ENCODE data around the gene RPS21. TPM values are rescaled to one million over a fixed set of nuclear protein-coding genes. Genes with fewer than 3 reads are reported as not detected.

Gene RPS21
- total and polyA plus RNA-seq, 4 donors = 278 to 1,588 (median 439) TPM

DNA sequence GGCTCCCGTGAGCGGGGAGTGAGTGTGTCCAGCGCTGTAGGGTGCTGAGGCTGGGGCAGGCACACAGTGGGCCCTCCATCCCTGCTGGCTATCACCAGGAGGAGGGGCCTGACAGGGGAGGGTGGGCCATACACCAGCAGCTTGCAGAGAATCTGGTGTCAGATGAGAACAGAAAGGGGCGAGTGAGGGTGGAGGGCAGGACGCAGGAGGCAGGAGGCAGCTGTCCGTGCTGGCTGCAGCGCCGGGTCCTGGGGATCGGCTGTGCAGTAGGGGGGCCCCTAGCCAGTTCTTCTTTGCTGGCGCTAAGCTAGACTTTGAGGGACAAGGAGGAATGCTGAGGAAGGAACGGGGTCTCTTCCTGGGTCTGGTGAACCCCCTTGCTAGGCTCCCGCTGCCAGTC is 21.7 kb downstream of the RPS21 start (continued):
- TF ChIP-seq, protein P1, sequence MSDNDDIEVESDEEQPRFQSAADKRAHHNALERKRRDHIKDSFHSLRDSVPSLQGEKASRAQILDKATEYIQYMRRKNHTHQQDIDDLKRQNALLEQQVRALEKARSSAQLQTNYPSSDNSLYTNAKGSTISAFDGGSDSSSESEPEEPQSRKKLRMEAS (IDR thresholded peaks at IDR 0.05) = no peak
- TF ChIP-seq ATF3 (IDR thresholded peaks at IDR 0.05) = no peak

GRCh38 chr20:62409086-62409853 is 22.4 kb downstream of the RPS21 start:
- H3K27ac ChIP-seq (ENCODE audit: low read depth in 1 of 2, low read length in 2 of 2) = no peak overlapping the region
- H3K36me3 ChIP-seq (ENCODE audit: control insufficient read depth in 4 of 4, insufficient read depth in 3 of 4, low read depth in 1 of 4, low read length in 3 of 4) = no peaks in the 10 kb centered on the region
- TF ChIP-seq, protein P2, sequence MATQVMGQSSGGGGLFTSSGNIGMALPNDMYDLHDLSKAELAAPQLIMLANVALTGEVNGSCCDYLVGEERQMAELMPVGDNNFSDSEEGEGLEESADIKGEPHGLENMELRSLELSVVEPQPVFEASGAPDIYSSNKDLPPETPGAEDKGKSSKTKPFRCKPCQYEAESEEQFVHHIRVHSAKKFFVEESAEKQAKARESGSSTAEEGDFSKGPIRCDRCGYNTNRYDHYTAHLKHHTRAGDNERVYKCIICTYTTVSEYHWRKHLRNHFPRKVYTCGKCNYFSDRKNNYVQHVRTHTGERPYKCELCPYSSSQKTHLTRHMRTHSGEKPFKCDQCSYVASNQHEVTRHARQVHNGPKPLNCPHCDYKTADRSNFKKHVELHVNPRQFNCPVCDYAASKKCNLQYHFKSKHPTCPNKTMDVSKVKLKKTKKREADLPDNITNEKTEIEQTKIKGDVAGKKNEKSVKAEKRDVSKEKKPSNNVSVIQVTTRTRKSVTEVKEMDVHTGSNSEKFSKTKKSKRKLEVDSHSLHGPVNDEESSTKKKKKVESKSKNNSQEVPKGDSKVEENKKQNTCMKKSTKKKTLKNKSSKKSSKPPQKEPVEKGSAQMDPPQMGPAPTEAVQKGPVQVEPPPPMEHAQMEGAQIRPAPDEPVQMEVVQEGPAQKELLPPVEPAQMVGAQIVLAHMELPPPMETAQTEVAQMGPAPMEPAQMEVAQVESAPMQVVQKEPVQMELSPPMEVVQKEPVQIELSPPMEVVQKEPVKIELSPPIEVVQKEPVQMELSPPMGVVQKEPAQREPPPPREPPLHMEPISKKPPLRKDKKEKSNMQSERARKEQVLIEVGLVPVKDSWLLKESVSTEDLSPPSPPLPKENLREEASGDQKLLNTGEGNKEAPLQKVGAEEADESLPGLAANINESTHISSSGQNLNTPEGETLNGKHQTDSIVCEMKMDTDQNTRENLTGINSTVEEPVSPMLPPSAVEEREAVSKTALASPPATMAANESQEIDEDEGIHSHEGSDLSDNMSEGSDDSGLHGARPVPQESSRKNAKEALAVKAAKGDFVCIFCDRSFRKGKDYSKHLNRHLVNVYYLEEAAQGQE (IDR thresholded peaks at IDR 0.05) = no peak
- TF ChIP-seq ATF3 (IDR thresholded peaks at IDR 0.05) (no peak), HNF4G (IDR thresholded peaks at IDR 0.05) (no peak)
- TF ChIP-seq, protein P1 (IDR thresholded peaks at IDR 0.05) = no peak
- WGBS = 90% methylated on average over 12 of the region's 12 CpGs
- no peaks in the 10 kb centered on the region for H3K9me3 ChIP-seq (ENCODE audit: control insufficient read depth in 4 of 4, low read length in 3 of 4)
- no peak overlapping the region for H3K9ac ChIP-seq (ENCODE audit: low read depth in 1 of 2, low read length in 2 of 2)
- no peak for DNase-seq (ENCODE audit: low spot score)
- no peak overlapping the region for H3K4me3 ChIP-seq (ENCODE audit: low read depth in 1 of 3, low read length in 3 of 3)
- H3K4me1 ChIP-seq (ENCODE audit: control insufficient read depth in 4 of 4, insufficient read depth in 4 of 4, low read length in 3 of 4) = peaks cover 13 to 33% (median 20%) of the 10 kb centered on the region in 4 donors
- H3K27me3 ChIP-seq (ENCODE audit: control insufficient read depth in 4 of 4, insufficient read depth in 4 of 4, low read length in 3 of 4) = no peaks in the 10 kb centered on the region

DNA sequence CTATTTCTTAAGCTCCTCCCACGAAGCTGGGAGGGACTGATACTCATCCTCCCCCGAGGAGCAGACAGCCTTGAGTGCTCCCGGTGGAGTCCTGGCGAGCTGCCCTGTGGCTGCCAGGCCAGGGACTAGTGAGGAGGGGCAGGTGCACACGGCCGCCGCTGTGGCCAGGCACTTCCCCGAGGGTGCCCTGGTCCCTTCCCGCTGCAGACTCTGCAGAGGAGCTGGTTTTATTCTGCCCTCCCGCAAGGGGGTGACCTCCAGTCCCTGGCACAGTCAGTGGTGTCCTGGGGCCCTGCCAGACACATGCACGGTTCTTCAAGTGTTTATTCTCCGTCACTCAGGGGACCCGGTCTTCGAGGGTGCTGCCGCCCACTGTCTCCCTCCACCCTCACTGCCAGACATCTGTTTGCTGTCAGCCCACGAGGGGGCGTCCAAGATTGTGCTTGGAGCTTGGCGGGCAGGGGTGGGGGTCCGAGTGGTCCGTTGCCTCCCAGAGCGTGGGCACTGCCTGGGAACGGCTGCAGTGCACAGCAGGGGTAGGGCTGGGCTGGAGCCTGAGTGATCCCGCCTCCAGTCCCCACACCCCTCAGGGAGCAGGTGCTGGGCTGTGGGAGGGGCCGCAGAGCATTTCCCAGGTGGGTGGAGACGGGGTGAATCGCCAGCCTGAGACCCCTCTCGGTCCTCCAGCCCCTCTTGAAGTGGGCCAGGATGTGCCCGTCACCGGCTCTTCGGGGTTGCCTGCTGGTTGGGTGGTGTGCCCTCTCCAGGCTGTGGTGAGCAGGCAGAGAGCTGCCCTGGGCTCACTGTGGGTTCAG is 23.2 kb downstream of the RPS21 start:
- Histone ChIP-seq H3K27me3 (ENCODE audit: control insufficient read depth in 4 of 4, insufficient read depth in 4 of 4, low read length in 3 of 4) (no peaks in the 10 kb centered on the region), H3K4me3 (ENCODE audit: low read depth in 1 of 3, low read length in 3 of 3) (no peak overlapping the region), H3K9me3 (ENCODE audit: control insufficient read depth in 4 of 4, low read length in 3 of 4) (no peaks in the 10 kb centered on the region), H3K36me3 (ENCODE audit: control insufficient read depth in 4 of 4, insufficient read depth in 3 of 4, low read depth in 1 of 4, low read length in 3 of 4) (no peaks in the 10 kb centered on the region), H3K27ac (ENCODE audit: low read depth in 1 of 2, low read length in 2 of 2) (no peak overlapping the region), H3K9ac (ENCODE audit: low read depth in 1 of 2, low read length in 2 of 2) (no peak overlapping the region), H3K4me1 (ENCODE audit: control insufficient read depth in 4 of 4, insufficient read depth in 4 of 4, low read length in 3 of 4) (peaks cover 13 to 32% (median 20%) of the 10 kb centered on the region in 4 donors)
- TF ChIP-seq GABPA (IDR thresholded peaks at IDR 0.05 in 1 of 2, conservative IDR thresholded peaks at IDR 0.05 in 1 of 2) (no peak), CTCF (IDR thresholded peaks at IDR 0.05; ENCODE audit: low read depth, low read length, missing input control) (peak; percentile 14), RAD21 (IDR thresholded peaks at IDR 0.05) (peak in 1 of 2 donors; percentile 68)
- 18% methylated on average over 30 of the region's 30 CpGs for WGBS
- peak; percentile 60 for DNase-seq (ENCODE audit: low spot score)

All from liver (tissue), 9 donors.